Activated T-cell treated with anti-CD3 and anti-CD28 coated beads for 4 hours (primary cell): Measurements from ENCODE around the gene S100A5.
"Not testable (repeated sequence)": the region's sequence is repeated elsewhere in the genome, so short reads cannot be mapped to it uniquely, and the experiment has no call there.

Experiments
- DNase-seq: peaks from one replicate; pipeline ENCODE4 v3.0.0-alpha.2; 2020

The S100A5 gene

DNA sequence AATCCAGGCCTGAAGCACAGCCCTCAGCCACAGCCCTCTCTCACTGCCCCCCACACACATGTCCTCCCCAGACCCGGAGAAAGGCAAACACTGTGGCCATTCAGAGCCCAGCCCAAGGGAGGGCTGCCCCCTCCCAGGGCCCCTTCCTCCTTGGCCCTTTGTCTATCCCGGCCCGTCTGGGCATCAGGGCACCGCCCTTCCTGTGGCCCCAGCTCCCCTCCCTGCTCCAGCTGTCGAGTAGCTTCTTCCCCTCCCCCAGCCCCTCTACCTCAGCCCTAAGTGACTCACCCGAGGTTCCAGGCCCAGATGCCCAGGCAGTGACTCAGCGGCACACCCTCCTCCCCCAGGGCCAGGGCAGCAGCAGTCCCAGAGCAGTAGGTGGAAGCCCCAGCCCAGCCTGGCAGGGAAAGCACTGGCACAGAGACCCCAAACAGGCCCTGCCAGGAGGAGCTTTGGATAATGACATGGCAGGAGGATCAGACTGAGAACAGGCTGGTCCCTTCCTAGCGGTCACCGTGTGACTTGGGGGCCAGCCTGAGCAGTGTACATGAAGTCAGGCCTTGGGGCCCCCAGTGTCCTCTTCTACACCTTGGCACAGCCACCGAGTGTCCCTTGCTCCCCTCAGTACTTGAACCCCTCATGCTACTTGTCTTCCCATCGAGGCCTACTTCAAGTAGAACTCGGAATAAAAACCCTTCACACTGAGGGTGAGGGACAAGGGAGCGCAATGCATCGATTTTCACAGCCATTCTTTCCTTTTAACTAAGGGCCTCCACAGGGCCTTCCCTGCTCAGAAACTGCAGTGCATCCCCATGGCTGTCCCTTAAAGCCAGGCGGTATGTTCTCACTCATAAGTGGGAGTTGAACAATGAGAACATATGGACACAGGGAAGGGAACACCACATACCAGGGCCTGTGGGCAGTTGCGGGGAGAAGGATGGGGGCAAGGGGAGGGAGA is 26.0 kb upstream of the S100A5 start:
- peak; percentile 86 for DNase-seq

DNA sequence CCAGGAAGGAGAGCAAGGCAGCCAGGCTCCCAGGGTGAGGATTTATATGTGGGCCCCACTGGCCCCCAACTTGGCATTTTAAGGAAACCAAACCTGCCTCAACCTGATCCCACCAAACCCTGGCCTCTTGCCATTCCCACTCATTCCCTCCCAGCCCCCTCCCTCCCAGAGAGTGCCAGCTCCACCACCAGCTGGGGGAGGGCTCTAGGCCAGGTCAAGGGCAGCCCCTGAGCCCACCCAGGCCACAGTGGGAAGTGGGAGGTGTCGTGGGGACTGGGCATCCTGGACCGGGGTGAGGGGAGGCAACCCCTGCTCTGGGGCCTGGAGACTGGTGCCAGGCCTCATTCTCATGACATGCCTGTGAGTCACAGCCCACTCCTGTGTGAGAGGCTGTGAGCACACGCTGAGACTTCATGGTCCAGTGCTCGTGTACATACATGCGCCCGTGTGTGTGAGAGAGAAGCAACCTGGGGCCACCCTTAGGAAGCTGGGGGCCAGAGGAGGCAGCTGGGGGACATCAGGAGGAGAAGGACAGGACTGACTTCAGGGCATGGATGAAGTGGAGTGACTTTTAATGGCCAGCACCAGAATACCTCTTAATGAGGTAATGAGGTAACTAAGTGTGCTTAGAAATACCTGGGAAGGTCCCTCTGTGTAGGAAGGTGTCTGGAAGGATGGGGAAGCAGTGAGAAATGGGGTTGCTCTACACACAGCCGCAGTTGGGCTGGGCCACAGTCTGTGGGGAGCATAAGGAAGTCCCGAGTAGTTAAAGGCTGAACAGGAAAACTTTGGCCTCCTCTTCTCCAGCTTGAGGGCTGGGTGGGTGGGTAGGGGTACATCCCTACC is 25.0 kb upstream of the S100A5 start, which contains the start of gene S100A2:
S100A2 (minus strand) TSS at position 316 of the 846 bp plus-strand sequence. CDS start 1,967 bp downstream, outside the sequence.
- DNase-seq, result peak; percentile 40

DNA sequence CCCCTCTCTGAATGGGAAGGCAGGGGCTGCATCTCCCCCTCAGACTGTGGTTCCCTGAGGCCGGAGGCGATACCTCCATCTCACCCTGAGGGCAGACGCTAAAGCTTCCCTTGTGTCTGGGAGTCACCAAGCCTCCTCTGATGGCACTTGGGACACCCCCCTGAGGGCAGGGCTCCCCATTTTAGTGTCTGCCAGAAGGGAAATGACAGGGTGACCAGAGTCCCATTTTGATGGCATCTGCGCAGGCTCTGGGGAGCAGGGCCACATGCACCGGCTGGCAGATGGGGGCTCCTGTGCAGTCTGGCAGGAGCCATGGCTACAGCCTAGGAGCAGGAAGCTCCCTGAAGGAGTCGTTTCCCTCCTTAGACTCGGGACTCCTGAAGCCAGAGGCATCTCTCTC is 23.3 kb upstream of the S100A5 start:
- DNase-seq, result no peak

DNA sequence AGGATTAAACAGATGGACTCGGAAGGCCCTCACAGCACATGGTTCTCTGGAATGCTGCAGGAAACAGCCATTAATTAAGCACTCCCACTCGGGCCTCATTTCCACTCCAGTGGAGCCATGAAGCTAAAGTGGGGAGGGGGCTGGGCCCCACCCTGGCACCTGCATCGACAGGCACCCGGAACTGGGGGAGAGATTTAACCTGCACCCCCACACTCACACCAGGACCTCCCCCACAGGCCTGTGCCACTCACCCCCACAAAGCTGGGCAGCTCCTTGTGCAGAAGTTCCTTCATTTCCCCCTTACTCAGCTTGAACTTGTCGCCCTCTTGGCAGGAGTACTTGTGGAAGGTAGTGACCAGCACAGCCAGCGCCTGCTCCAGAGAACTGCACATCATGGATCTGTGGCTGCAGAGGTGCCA is 22.8 kb upstream of the S100A5 start:
- no peak for DNase-seq

DNA sequence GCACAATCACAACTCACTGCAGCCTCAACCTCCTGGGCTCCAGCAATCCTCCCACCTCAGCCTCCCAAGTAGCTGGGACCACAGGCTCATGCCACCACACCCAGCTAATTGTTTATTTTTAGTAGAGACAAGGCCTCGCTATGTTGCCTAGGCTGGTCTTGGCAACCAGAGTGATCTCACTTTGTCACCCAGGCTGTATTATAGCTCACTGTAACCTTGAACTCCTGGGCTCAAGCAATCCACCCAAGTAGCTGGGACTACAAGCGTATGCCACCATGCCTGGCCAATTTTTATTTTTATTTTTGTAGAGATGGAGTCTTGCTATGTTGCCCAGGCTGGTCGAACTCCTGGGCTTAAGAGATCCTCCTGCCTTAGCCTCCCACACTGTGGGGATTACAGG is 21.3 kb upstream of the S100A5 start:
- DNase-seq, result not testable (repeated sequence)

DNA sequence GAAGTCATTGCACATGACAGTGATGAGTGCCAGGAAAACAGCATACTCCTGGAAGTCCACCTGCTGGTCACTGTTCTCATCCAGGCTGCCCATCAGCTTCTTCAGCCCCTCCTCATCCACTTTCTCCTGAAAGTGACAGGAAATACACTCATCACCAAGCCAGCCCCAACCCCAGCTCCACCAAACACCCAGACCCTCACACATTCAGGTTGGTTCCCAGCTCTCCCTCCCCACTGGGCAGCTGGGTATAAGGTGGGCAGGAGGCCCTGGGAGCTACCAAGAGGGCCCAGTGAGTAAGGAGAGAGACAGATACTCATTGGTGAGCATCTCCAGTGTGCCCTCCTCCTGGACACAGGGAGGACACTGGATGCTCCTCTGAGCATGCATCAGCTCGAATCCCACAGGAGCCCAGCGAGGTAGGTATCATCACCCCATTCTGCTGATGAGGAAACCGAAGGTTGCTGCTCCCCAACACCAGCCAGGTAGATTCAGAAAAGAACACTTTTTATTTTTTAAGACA is 20.8 kb upstream of the S100A5 start:
- no peak for DNase-seq

DNA sequence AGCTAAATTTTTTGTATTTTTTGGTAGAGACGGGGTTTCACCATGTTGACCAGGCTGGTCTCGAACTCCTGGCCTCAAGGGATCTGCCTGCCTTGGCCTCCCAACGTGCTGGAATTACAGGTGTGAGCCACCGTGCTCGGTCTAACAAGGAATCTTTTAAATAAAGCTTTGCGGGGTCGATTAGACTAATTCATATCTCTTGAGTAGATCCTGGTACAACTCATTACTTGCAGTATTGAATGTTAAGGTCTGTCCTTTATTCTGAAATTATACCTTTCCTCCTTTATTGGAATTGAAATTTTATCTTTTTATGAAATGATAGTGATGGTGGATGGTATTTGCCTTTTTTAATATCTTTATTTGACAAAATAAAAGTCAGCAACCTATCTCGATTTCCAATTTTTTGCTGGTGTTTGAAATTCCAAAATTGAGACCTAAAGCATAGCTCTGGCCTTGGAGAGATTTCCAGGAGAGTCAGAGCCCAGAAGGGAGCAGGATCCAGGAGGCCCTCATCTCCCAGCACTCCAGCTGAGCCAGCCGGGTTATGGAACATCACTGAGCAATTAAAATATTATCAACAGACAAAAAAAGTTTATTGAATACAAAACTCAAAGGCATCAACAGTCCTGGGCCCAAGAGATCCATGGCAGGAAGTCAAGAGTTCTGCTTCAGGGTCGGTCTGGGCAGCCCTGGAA is 20.2 kb upstream of the S100A5 start:
- no peak for DNase-seq

DNA sequence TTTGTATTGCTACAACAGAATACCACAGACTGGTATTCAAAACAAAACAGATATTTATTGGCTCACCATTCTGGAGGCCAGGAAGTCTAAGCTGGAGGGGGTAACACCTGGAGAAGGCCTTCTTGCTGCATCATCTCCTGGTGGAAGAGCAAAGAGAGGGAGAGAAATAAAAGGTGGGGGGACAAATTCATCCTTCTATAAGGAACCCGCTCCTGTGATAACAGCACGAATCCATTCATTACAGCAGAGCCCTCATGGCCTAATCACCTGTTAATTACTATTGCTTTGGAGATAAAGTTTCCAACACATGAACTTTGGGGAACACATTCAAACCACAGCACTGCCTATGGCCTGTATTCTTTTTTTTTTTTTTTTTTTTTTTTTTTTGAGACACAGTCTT is 19.5 kb upstream of the S100A5 start:
- DNase-seq, result no peak

DNA sequence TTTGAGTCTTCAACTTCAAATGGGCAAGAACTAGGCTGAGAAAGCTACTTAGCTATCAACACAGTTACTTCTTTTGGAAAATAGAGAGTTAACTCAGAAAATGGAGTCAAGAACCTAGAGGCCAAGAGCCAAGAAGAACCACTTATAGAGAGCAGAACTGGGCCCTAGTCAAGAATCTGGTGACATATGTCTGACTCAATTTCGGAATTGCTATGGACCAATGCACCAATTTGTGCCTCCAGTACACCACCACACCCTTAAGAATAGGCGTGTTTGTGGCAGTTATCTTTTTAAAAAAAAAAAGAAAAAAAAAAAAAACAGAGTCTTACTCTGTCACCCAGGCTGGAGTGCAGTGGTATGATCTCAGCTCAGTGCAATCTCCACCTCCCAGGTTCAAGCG is 17.1 kb upstream of the S100A5 start:
- DNase-seq, result no peak

DNA sequence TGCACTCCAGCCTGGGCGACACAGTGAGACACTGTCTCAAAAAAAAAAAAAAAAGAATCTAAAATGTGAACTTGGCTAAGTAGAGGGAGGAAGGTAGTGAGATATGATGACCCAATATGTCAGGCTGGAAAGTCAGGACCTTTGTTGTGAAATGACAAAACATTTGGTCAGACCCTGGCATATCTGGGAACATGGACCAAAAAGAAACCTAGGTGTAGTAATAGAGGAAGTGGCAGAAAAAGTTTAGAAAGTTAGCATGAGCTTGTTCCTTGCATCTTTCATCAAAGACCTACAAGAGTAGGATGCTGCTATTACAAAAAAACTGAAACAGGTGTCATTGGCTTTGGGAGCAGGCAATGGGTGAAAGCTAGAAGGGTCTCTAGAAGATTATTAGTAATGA is 15.6 kb upstream of the S100A5 start:
- no peak for DNase-seq

DNA sequence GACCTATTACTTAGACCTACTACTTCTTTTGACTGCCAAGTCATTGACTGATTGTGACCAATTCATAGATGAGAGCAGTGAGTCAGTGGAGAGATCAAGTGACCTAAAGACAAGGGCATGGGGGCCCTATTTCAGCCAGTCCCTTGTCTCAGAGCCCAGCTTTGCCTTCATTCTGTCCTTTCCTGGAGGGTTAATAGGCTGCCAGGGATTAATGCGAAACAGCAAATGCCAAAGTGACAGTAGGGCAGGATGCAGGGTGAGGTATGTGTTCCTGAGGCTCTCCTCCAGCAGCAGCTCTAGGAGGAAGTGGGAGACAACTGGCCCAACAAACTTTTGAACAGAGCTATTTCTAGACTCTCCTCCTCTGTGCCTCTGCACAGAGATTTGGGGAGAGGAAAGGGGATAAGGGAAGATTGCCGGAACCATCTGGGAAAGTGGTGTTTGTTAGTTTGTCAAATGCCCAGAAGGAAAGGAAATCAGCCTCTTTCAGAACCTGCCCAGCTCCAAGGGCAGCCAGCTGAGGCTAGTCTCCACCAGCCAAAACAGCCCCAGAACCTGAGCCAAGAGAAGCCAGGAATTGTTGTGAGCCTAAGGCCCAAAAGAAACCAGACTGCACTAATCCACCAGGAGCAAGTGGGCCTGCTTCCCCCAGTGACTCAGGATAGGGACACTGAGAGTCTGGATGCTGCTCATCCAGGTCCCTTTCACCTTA is 13.3 kb upstream of the S100A5 start:
- no peak for DNase-seq

DNA sequence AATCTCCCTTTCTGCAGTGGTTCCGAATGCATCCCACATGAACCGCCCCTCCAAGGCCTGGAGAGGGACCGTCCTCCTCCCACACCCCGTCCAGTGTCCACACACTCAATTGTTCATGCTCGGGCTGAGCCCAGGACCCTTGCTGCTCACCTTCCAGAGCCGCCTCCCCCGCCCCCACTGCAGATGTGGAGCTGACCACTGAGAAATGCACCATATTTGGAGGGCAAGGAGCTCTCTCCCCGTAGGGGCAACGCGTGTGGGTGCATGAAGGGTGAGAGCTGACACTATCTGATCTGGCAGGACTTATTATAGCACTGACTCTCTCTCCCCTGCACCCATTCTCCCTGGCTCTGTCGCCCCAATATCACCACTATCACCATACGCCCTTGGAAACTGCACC is 12.4 kb upstream of the S100A5 start:
- DNase-seq, result no peak

DNA sequence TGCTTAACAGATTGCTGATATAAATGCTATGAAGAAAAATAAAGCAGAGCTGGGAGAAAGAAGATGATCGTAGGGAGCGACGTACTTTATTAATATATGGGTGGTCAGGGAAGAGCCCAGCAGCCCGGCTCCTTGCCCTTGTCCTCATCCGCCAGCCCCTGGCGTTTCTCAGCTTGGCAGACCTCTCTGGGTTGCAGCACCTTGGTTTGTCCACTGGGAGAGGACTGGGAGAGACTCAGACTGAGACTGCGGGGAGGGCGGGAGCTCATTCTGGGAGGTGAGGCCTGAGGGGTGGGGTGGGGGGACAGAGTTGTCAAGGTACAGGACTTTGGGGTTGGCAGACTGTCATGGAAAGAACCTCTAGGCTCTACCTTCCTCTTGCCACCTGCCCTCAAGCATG is 11.6 kb upstream of the S100A5 start:
- no peak for DNase-seq

DNA sequence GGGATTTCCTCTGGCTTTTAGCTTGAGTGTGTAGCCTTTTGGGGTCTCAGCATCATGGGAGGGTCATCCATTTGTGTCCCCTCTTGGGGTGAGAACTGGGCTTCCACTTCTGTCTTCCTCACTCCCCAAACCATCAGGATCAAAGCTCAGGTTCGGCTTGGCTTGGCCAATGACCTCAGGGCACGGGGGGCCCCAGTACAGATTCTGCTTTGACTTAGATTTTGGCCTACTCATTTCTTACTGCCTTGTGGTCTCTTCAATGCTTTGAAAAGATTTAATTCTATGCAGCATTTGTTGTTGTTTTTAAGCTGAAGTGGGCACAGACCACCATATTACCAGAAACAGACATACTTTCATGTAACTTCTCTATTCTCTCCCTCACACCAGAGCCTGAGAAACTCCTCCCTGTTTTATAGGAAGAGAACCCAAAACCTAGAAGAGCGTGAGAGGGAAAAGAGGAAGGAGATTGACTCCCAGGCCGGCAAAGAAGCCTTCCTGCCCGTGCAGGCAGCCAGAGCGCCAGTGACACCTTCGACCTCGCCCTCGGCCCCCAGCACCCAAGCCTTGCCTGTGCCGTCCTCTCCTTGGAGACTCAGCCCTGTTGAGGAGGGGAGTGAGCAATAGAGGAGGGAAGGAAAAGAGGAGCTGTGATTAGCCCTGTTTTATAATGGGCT is 10.2 kb upstream of the S100A5 start:
- no peak for DNase-seq

DNA sequence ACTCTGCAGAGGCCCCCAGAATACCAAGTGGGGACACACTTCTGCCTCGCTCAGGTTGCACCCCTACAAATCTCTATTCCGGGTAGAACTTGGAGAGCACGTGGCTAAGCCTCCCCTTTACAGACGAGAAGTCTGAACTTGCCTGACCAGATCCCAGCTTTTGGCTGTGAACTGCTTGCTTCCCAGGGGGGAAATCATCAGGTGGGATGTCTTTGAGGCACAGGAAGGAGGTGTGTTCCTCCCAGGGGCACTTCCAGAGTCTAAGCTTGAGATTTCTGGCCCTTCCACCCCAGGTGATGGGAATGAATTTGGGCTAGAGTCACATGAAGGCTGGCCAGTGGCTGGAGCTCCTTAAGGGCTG is 9.6 kb upstream of the S100A5 start:
- no peak for DNase-seq

DNA sequence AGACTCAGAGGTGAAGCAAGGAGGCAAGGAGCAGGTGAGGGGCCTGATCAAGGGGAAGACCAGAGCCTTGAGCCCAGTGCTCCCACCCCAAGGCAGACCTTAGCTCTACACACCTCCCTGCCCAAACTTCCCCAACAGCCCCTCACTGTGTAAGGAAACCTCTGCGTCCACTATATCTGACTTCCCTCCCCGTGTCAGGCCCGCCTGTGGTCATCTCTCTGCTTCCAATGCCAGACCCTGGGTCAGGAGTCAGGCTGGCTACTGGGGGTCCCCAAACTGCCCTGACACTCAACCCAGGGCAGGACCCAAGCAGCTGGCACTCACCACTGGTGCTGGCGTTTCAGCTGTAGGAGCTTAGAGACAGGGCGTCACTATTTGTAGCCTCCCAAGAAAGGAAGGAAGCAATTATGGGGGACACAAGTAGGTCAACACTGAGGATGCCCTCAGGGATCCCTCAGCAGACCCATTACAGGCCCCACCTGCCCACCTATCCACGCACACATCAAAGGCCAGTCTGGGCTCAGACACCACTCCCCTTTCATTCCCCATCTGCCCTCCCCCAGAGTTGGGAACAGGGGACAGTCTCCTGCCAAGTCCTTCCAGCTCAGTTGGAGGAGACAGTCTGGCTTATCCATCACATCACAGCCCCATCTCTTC is 9.1 kb upstream of the S100A5 start:
- no peak for DNase-seq

DNA sequence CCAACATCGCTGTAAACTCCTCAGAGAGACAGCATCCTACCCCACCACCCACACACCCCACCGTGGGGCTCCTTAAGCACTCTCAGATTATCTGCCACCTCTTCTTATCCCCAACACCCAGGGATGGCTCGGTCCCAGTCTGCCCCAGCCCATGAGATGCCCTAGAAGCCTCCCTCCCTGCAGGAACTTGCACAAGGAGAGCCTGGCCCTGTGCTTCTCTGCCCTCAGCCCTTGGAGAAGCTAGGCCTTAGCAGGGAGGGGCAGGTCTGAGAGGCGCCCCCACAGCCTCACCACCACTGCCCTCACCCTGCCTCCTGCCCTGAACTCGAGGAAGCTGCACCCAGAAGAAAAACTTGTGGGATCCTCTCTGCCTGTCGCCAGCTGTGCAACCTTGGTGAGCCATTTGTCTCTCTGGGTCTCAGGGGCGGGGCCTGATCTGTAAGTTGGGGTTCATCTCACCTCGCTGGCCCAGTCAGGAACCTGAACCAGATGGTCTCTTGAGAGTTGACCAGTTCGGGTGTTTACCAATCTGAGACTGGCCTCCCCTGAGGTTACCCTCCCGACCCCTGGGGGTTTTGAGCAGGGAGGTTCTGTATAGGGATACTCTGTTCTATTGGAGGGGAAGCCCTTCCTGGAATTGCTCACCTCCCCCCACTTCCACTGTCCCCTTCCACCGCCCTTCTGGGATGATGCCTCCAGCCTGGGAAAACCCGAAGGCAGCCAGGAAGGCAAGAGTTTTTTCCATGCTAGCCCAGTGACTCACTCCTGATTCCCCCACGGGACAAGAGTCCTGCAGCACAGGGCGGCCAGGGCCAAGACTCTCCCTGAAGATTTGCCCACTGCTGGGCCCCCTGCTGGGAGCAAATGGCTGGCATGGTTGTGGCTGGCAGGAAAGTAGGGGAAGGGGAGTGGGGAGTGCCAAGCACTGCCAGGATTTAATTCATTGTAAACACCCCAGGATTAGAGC is 8.3 kb upstream of the S100A5 start, which contains the start of gene S100A3:
S100A3 (minus strand) TSS at position 537 of the 967 bp plus-strand sequence. CDS start 773 bp downstream, outside the sequence.
- no peak for DNase-seq

DNA sequence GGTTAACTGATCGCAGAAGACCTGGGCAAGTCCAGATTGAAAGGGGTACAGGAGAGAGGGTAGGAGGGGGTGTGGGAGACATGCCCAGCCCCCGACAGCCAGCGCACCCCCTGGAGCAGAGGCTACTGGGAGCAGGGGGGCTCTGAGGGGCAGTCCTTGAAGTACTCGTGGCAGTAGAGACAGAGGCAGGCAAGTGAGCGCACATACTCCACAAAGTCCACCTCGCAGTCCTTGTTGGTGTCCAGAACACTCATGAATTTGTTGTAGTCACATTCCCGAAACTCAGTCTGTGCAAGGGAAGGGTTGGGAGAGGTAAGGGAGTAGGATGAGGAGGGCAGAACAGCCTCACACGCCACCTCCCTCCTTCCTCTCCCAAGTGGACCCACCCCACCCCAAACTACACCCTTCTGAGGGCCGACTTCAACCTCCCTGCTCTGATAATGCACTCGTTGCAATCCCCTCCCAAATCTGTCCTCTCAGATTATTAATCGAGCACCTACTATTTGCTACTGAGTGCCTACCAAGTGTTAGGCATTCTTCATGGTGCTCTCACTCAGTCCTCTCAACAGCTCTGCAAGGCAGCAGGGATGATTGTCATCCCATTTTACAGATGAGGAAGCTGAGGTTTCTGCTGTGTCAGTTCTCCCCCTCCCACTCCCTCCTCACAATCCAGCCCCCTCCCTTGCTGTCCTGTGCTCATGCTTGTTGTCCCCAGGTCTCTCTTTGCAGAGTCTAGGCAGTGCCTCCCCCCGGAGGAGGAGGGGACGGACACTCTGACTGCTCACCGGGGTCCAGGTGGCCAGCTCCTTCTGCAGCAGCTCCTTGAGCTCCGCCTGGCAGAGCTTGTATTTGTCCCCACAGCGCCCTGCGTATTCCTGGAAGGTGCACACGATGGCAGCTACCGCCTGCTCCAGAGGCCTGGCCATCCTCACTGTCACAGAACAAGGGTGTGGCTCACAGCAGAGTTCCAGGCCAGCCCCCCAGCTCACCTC is 7.1 kb upstream of the S100A5 start:
- no peak for DNase-seq
